ENCODE results near the gene DEF6. TPM values are rescaled to one million over a fixed set of nuclear protein-coding genes. Genes with fewer than 3 reads are reported as not detected.
"Not testable (repeated sequence)": the region's sequence is repeated elsewhere in the genome, so short reads cannot be mapped to it uniquely, and the experiment has no call there.

Gene DEF6
- total and polyA plus RNA-seq, 3 experiments from 2014 or later, result 71.2 to 183 (median 73.0) TPM

- Histone ChIP-seq H3K36me3 (ENCODE audit: insufficient read depth, low read length) (peaks cover 13% of the 10 kb centered on the region), H3K9me3 (ENCODE audit: low read length) (no peaks in the 10 kb centered on the region), H3K4me1 (ENCODE audit: insufficient read depth, low read length) (peaks cover 83% of the 10 kb centered on the region), H3K27me3 (ENCODE audit: insufficient read depth, low read length, poor library complexity, severe bottlenecking) (no peaks in the 10 kb centered on the region), H3K27ac (ENCODE audit: low read depth, low read length) (peak overlapping the region; percentile 64), H3K4me3 (ENCODE audit: low read length) (peak overlapping the region; percentile 57)
- ChIA-PET POLR2A (interaction anchor here (0.6 to 1.3 kb wide), 6 partner anchors 9 to 309 kb away, joined by 3 to 9 read pairs (median 4); partner anchors contain the start of genes RPL10A and ZNF76), CTCF (interaction anchor here (0.9 to 2.3 kb wide), 7 partner anchors 10 to 434 kb away, joined by 3 to 14 read pairs (median 5); partner anchors contain the start of gene ARMC12)
- DNase-seq, result peak; percentile 77 to 93 (median 84)
- Mint-ChIP-seq H3K27ac (peak overlapping the region; percentile 96 to 100 (median 98)), H3K27me3 (no peaks in the 10 kb centered on the region), H3K9me3 (no peaks in the 10 kb centered on the region), H3K4me3 (peak overlapping the region; percentile 86 to 94 (median 91)), H3K36me3 (peaks cover 0 to 62% (median 16%) of the 10 kb centered on the region in 3 donors), H3K4me1 (peaks cover 63 to 85% (median 77%) of the 10 kb centered on the region in 3 donors)
Observed at GRCh38 chr6:35302604-35303241, 5.1 kb downstream of the DEF6 start.

GRCh38 chr6:35304299-35304698, 6.7 kb downstream of the DEF6 start:
- POLR2A ChIA-PET, result interaction anchor here (0.7 to 1.0 kb wide), 2 partner anchors 28 to 867 kb away, joined by 3 read pairs; no protein-coding TSS in a partner anchor

GRCh38 chr6:35305117-35305516, 7.5 kb downstream of the DEF6 start:
- no peaks in the 10 kb centered on the region for H3K27me3 ChIP-seq (ENCODE audit: insufficient read depth, low read length, poor library complexity, severe bottlenecking)
- CTCF ChIA-PET, result interaction anchor here (0.7 to 1.4 kb wide), 5 partner anchors 9 to 162 kb away, joined by 3 to 7 read pairs (median 4); partner anchors contain the start of gene RPL10A
- peaks cover 18% of the 10 kb centered on the region for H3K36me3 ChIP-seq (ENCODE audit: insufficient read depth, low read length)
- Mint-ChIP-seq H3K36me3 (peaks cover 0 to 65% (median 16%) of the 10 kb centered on the region in 3 donors), H3K27me3 (no peaks in the 10 kb centered on the region), H3K4me3 (peak overlapping the region in 3 of 7 donors; percentile 21 to 61 (median 50)), H3K9me3 (no peaks in the 10 kb centered on the region), H3K27ac (peak overlapping the region in 6 of 8 donors; percentile 47 to 97 (median 77)), H3K4me1 (peaks cover 67 to 91% (median 84%) of the 10 kb centered on the region in 3 donors)
- no peaks in the 10 kb centered on the region for H3K9me3 ChIP-seq (ENCODE audit: low read length)
- DNase-seq, result peak in 2 of 5 donors; percentile 18 to 39
- H3K4me3 ChIP-seq (ENCODE audit: low read length), result no peak overlapping the region
- no peak overlapping the region for H3K27ac ChIP-seq (ENCODE audit: low read depth, low read length)
- POLR2A ChIA-PET, result interaction anchor here (0.6 kb wide), 1 partner anchor 21 kb away, joined by 5 read pairs; no protein-coding TSS in a partner anchor
- peaks cover 88% of the 10 kb centered on the region for H3K4me1 ChIP-seq (ENCODE audit: insufficient read depth, low read length)

More at GRCh38 chr6:35304299-35304698, 6.7 kb downstream of the DEF6 start:
- DNase-seq, result no peak
- H3K27me3 ChIP-seq (ENCODE audit: insufficient read depth, low read length, poor library complexity, severe bottlenecking), result no peaks in the 10 kb centered on the region
- no peaks in the 10 kb centered on the region for H3K27me3 Mint-ChIP-seq
- peaks cover 0 to 62% (median 20%) of the 10 kb centered on the region in 3 donors for H3K36me3 Mint-ChIP-seq
- peak overlapping the region; percentile 3 for H3K27ac ChIP-seq (ENCODE audit: low read depth, low read length)
- H3K4me3 ChIP-seq (ENCODE audit: low read length), result peak overlapping the region; percentile 57
- H3K4me1 ChIP-seq (ENCODE audit: insufficient read depth, low read length), result peaks cover 88% of the 10 kb centered on the region
- H3K9me3 Mint-ChIP-seq, result no peaks in the 10 kb centered on the region
- H3K9me3 ChIP-seq (ENCODE audit: low read length), result no peaks in the 10 kb centered on the region
- peak overlapping the region; percentile 96 to 100 (median 98) for H3K27ac Mint-ChIP-seq
- peaks cover 15% of the 10 kb centered on the region for H3K36me3 ChIP-seq (ENCODE audit: insufficient read depth, low read length)
- peaks cover 67 to 91% (median 84%) of the 10 kb centered on the region in 3 donors for H3K4me1 Mint-ChIP-seq
- peak overlapping the region; percentile 86 to 94 (median 91) for H3K4me3 Mint-ChIP-seq
- CTCF ChIA-PET, result interaction anchor here (1.9 to 2.3 kb wide), 2 partner anchors 8 to 24 kb away, joined by 5 to 14 read pairs; no protein-coding TSS in a partner anchor

DNA sequence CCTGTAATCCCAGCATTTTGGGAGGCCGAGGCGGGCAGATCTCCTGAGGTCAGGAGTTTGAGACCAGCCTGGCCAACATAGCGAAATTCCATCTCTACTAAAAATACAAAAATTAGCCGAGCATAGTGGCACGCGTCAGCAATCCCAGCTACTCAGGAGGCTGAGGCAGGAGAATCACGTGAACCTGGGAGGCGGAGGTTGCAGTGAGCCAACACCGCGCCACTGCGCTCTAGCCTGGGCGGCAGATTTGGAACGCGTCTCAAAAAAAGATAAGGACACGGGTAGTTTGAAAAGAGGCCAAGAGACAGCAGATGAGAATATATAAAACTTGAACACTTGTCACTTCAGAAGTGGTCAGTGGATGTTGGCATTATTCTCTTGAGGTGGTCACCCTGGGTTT, 9.5 kb downstream of the DEF6 start:
- H3K9me3 ChIP-seq (ENCODE audit: low read length); H3K27ac ChIP-seq (ENCODE audit: low read depth, low read length); H3K27me3 Mint-ChIP-seq; POLR2A ChIA-PET; H3K27me3 ChIP-seq (ENCODE audit: insufficient read depth, low read length, poor library complexity, severe bottlenecking); H3K9me3 Mint-ChIP-seq; H3K4me3 ChIP-seq (ENCODE audit: low read length); DNase-seq: not testable (repeated sequence)
- Mint-ChIP-seq H3K4me3 (peak overlapping the region in 3 of 7 donors; percentile 28 to 74 (median 55)), H3K36me3 (peaks cover 0 to 74% (median 21%) of the 10 kb centered on the region in 3 donors), H3K27ac (peak overlapping the region; percentile 50 to 98 (median 82)), H3K4me1 (peaks cover 73 to 91% (median 84%) of the 10 kb centered on the region in 3 donors)
- Histone ChIP-seq H3K4me1 (ENCODE audit: insufficient read depth, low read length) (peaks cover 86% of the 10 kb centered on the region), H3K36me3 (ENCODE audit: insufficient read depth, low read length) (peaks cover 18% of the 10 kb centered on the region)
- CTCF ChIA-PET, result interaction anchor here (0.7 kb wide), 1 partner anchor 9 kb away, joined by 3 read pairs; no protein-coding TSS in a partner anchor

GRCh38 chr6:35308543-35308942, 10.9 kb downstream of the DEF6 start:
- H3K4me3 Mint-ChIP-seq, result peak overlapping the region in 4 of 7 donors; percentile 21 to 84 (median 44)
- CTCF ChIA-PET, result interaction anchor here (1.6 to 4.4 kb wide), 2 partner anchors 11 kb away, joined by 3 to 28 read pairs; partner anchors contain the start of gene DEF6
- Histone ChIP-seq H3K36me3 (ENCODE audit: insufficient read depth, low read length) (peaks cover 18% of the 10 kb centered on the region), H3K4me1 (ENCODE audit: insufficient read depth, low read length) (peaks cover 89% of the 10 kb centered on the region)
- H3K4me1 Mint-ChIP-seq, result peaks cover 71 to 91% (median 84%) of the 10 kb centered on the region in 3 donors
- peaks cover 0 to 77% (median 23%) of the 10 kb centered on the region in 3 donors for H3K36me3 Mint-ChIP-seq
- H3K27me3 Mint-ChIP-seq; H3K27ac ChIP-seq (ENCODE audit: low read depth, low read length); H3K4me3 ChIP-seq (ENCODE audit: low read length); H3K9me3 Mint-ChIP-seq; H3K9me3 ChIP-seq (ENCODE audit: low read length); H3K27me3 ChIP-seq (ENCODE audit: insufficient read depth, low read length, poor library complexity, severe bottlenecking); DNase-seq: not testable (repeated sequence)
- POLR2A ChIA-PET, result interaction anchor here (0.9 kb wide), 1 partner anchor 10 kb away, joined by 3 read pairs; no protein-coding TSS in a partner anchor
- peak overlapping the region; percentile 96 to 99 (median 98) for H3K27ac Mint-ChIP-seq

DNA sequence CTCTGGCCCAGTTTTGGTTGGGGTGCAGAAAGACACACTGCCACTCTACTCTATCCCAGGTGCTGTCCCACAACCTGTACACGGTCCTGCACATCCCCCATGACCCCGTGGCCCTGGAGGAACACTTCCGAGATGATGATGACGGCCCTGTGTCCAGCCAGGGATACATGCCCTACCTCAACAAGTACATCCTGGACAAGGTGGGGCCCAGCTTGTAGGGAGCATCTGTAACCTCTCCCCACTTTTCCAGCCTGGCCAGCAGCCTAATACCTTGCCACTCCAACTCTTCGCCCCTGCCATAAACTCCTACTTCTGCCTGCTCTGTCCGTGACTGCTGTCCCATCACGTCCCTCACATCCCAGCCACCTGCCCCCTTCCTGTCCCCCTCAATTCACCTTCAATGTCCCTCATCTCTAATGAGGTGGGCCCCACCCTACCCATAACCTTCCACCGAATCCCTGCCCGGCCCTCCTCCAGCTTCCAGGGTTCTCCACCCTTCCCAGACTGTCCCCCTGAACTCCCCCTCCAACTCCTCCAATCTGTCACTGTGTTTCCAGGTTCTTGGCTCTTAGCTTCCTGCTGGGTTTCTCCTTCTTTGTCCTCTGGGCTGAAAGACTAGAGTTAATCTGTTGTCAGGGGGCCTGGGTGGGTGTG, 12.1 kb downstream of the DEF6 start:
- POLR2A ChIA-PET, result interaction anchor here (0.6 to 3.2 kb wide), 4 partner anchors 9 to 125 kb away, joined by 4 to 16 read pairs (median 5); partner anchors contain the start of gene DEF6
- Mint-ChIP-seq H3K27ac (peak overlapping the region; percentile 96 to 99 (median 98)), H3K36me3 (peaks cover 4 to 77% (median 22%) of the 10 kb centered on the region in 3 donors), H3K4me1 (peaks cover 73 to 91% (median 84%) of the 10 kb centered on the region in 3 donors), H3K27me3 (no peaks in the 10 kb centered on the region), H3K4me3 (peak overlapping the region; percentile 57 to 93 (median 84)), H3K9me3 (no peaks in the 10 kb centered on the region)
- no peaks in the 10 kb centered on the region for H3K9me3 ChIP-seq (ENCODE audit: low read length)
- no peaks in the 10 kb centered on the region for H3K27me3 ChIP-seq (ENCODE audit: insufficient read depth, low read length, poor library complexity, severe bottlenecking)
- H3K27ac ChIP-seq (ENCODE audit: low read depth, low read length), result peak overlapping the region; percentile 69
- DNase-seq, result no peak
- H3K4me1 ChIP-seq (ENCODE audit: insufficient read depth, low read length), result peaks cover 88% of the 10 kb centered on the region
- H3K36me3 ChIP-seq (ENCODE audit: insufficient read depth, low read length), result peaks cover 18% of the 10 kb centered on the region
- peak overlapping the region; percentile 38 for H3K4me3 ChIP-seq (ENCODE audit: low read length)
- CTCF ChIA-PET, result interaction anchor here (0.8 to 4.4 kb wide), 6 partner anchors 9 to 158 kb away, joined by 3 to 28 read pairs (median 5); partner anchors contain the start of genes DEF6 and RPL10A

DNA sequence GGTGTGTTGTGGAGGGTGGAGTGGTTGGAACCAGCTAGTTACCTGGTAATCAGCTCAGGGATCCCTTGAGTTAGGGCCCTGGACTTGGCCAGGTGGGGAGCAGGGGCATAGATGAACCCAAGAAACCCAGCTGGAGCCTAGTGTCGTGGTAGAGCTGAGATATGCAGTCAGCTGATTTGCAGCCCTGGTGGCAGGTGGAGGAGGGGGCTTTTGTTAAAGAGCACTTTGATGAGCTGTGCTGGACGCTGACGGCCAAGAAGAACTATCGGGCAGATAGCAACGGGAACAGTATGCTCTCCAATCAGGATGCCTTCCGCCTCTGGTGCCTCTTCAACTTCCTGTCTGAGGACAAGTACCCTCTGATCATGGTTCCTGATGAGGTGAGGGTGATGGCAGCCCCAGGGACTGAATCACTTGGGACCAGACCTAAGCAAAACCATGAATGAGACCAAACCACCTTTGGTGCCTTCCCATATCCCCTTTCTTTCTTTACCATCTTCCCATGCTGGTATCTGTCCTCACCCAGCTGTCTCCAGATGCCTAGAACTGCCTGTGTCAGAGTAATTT, 12.7 kb downstream of the DEF6 start:
- peak overlapping the region; percentile 56 for H3K4me3 ChIP-seq (ENCODE audit: low read length)
- peaks cover 4 to 80% (median 22%) of the 10 kb centered on the region in 3 donors for H3K36me3 Mint-ChIP-seq
- DNase-seq, result peak in 1 of 5 donors; percentile 29

More for the DNA sequence above, 12.7 kb downstream of the DEF6 start:
- Histone ChIP-seq H3K9me3 (ENCODE audit: low read length) (no peaks in the 10 kb centered on the region), H3K27ac (ENCODE audit: low read depth, low read length) (peak overlapping the region; percentile 69), H3K4me1 (ENCODE audit: insufficient read depth, low read length) (peaks cover 90% of the 10 kb centered on the region), H3K27me3 (ENCODE audit: insufficient read depth, low read length, poor library complexity, severe bottlenecking) (no peaks in the 10 kb centered on the region), H3K36me3 (ENCODE audit: insufficient read depth, low read length) (peaks cover 18% of the 10 kb centered on the region)
- ChIA-PET POLR2A (interaction anchor here (1.2 to 3.2 kb wide), 4 partner anchors 7 to 17 kb away, joined by 4 to 16 read pairs (median 6); partner anchors contain the start of gene DEF6), CTCF (interaction anchor here (0.8 to 4.4 kb wide), 6 partner anchors 9 to 158 kb away, joined by 3 to 28 read pairs (median 5); partner anchors contain the start of genes DEF6 and RPL10A)
- no peaks in the 10 kb centered on the region for H3K9me3 Mint-ChIP-seq
- H3K4me3 Mint-ChIP-seq, result peak overlapping the region; percentile 57 to 93 (median 84)
- peaks cover 78 to 91% (median 89%) of the 10 kb centered on the region in 3 donors for H3K4me1 Mint-ChIP-seq
- peak overlapping the region; percentile 96 to 99 (median 98) for H3K27ac Mint-ChIP-seq
- no peaks in the 10 kb centered on the region for H3K27me3 Mint-ChIP-seq
